COR-L47 (cell line): Measurements from ENCODE around the gene PLXNC1.
"Not testable (repeated sequence)": the region's sequence is repeated elsewhere in the genome, so short reads cannot be mapped to it uniquely, and the experiment has no call there.

ENCODE experiments used
- DNase-seq: peaks from one replicate; lab custom pipeline; 2025; lab: John Stamatoyannopoulos, UW

PLXNC1 gene

DNA sequence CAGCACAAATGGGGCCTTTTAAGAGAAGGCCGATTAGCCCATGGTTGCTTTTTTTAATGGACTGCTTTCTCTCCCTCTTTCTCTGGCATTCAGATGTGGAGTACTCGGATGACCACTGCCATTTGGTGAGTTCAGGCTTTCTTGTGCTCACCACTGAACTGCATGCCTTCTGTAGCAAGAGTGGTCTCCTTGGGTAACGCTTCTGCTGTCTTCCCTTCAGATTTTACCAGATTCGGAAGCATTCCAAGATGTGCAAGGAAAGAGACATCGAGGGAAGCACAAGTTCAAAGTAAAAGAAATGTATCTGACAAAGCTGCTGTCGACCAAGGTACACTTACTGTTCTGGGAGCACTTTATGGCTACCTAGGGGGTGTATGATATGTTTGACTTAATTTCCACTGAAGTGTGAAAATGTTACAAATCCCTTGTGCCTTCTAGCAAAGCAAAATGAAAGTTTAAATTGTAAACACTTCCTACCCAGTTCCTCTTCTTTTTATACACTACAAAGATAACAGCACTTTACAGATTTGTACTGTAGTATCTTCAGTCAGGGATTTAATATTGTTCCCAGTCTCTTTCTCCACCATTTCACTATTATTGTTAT, 148.8 kb downstream of the PLXNC1 start:
- no peak for DNase-seq

DNA sequence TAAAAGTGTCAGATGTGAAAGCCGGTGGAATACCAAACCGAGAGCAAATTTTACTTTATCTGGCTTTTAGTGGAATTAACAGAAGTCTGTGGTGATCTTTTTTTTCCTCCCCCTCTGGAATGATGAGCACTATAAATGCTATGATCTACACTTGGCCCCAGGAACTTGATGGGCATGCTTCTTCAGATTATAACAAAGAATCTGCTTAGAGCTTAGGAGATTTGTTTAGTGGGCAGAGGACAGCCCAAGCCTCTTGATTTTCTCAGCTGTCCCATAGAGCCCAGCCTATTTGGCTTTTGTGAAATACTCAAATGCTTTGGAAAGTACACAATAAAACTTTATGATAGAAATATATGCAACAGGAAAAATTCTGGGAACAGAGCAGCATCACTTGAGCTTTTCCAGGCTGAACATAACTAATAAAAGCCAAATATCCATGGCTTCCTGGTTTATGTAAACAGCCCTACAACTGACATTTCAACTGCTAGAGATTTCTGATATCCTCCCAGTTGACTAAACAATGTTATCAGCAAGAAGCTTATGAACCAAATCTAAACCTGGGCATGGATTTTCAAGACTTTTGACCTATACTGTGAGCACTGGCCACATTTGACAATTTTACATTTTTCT, 149.6 kb downstream of the PLXNC1 start:
- no peak for DNase-seq

DNA sequence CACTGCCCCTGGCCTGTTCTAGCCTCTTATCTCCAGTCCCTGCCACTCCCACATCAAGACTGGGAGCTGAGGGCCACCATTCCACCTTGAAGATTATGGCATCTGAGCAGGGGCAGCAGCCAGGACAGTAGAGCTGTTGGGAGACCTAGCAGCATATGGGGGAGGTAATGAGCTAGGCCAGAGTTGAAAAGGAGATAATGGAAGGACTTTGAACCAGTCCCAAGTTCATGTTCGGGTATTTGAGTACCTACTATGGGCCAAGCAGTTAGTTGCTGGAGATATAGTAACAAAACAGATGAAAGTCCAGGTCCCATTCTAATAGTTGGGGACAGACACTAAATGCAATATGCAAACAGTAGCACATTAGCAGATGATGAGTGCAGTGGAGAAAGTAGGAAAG, 151.5 kb downstream of the PLXNC1 start:
- no peak for DNase-seq

DNA sequence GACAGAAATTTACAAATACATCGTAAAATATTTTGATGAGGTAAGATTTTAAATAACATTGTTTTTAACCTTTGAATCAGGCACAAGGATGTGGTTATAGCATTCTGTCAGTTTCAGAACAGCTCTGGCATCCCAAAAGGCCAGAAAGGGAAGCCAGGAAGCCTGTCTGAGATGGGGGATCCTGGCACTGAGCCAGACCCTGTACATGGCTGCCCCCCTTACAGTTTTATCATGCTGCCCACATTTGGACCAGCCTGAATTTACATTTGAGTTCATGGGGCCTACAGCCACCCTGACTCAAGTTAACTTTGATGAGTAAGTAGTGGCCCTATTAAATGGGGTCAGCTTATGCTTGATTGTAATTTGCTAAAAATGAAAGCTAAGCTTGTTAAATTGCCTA, 155.6 kb downstream of the PLXNC1 start:
- no peak for DNase-seq

DNA sequence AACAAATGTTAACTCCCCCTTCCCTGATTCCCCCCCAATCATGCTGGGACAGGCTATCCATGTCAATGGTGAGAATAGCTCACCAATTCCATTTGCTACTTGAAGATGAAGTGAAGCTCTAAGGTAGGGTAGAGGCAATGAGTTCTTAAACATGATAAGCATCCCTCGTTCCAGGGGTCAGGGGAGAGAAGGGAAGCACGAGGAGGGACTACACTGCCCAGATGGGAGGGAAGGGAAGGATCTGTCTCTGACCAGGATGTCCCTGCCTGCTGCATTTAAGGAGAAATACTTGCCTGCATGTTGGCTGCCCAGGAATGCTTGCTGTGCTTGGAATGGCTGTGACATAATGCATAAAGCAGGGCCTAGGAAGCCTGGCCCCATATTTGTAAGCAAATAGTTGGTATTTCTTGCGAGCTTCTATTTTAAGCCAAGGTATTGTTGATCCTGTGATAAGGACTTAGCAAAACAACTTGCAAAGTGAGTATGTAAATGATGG, 156.2 kb downstream of the PLXNC1 start:
- DNase-seq: no peak

DNA sequence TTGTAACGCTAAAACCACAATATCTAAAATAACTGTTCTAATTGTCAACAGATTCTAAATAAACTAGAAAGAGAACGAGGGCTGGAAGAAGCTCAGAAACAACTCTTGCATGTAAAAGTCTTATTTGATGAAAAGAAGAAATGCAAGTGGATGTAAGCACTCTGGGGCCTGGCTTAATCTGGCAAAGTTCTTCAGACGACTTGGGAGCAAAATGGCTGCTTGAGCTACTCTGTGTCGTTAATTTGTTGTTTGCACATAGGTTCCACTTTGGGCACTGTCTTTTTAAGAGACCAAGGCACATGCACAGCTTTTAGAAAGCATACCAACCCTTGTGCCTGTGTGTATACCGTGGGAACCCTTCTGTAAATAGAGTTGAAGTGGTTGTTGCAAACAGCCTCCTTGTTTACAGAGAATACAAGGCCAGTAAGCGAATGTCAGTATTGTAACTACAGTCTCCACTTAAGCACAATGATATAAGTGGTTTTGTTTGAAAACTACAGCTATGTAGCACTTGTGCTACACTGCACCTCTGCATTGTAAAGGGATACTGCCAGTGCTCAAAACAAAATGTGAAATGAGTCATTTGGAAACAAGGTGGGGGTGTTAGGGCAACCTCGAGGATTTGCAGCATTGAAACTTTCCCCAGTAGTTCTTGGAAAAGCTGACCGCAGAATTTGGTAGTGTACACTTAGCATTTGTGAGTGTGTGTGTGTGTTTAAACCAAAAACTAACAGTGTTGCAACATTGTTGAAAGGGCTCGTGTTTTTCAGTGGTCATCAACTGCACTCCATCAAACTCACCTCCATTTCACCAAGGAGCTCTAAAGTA, 157.0 kb downstream of the PLXNC1 start:
- DNase-seq: no peak

DNA sequence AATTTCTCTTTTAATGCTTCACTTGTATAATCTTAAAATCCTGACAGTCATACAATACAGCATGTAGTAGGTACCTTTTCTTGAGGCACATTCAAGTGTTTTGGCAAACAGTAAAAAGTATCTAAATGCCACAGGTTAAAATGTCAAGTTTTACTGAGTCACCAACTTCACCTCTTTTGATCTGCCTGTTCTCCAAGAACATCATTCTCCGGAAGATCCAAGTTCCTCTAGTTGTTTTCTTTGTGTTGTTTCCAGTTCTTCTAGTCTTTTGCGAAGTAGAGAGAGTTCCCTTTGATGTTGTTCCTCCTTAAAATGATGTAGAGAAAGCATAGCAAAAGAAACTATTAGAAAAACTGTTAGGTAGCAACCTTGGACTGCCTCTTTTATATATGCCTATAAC, 160.2 kb downstream of the PLXNC1 start:
- no peak for DNase-seq

DNA sequence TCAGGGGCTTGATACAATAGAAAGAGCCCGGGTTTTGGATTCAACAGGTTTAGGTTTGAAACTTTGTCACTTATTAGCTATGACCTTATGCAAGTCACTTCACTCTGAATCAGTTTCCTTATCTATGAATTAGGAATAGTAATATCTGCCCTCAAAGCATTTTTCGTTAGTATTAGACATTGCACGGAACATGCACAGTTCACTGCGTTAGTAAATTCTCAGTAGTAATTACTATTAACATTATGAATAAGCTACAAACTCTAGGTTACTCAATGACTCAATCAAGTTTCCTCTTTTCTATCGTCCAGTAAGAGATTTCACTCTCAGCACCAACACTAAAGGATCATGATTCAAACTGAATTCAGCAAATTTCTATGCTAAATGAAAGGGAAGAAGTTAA, 161.0 kb downstream of the PLXNC1 start:
- no peak for DNase-seq

DNA sequence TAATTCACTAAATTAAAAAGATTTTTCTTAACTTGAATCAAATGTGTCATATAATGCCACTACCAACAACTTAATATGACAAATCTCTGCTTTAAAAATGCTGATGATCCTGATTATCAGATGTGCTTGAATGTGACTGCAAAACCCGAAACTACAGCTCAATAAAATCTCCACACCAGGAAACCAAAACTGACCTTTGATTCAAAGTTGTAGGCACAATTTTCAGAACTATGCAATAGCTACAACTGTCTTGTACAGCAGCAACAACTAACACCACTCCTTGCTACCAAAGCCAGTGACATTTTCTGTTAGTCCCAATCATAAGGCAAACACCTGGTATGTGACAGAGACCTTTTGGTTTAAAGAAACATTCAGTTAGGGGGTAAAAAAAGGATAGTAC, 164.0 kb downstream of the PLXNC1 start:
- no peak for DNase-seq

DNA sequence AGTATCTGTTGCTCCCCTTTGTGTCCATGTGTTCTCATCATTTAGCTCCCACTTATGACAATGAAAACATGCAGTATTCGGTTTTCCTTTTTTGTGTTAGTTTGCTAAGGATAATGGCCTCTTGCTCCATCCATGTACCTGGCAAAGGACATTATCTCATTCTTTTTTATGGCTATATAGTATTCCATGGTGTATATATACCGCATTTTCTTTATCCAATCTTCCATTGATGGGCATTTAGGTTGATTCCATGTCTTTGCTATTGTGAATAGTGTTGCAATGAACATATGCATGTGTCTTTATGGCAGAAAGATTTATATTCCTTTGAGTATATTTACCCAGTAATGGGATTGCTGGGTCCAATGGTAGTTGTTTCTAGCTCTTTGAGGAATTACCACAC, 168.2 kb downstream of the PLXNC1 start:
- DNase-seq: not testable (repeated sequence)

DNA sequence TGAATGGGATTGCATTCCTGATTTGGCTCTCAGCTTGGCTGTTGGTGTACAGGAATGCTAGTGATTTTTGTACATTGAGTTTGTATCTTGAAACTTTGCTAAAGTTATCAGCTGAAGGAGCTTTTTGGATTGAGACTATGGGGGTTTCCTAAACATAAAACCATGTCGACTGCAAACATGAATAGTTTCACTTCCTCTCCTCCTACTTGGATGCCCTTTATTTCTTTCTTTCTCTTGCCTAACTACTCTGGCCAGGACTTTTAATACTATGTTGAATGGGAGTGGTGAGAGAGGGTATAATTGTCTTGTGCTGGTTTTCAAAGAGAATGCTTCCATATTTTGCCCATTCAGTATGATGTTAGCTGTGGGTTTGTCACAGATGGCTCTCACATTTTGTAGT, 169.8 kb downstream of the PLXNC1 start:
- DNase-seq: no peak

DNA sequence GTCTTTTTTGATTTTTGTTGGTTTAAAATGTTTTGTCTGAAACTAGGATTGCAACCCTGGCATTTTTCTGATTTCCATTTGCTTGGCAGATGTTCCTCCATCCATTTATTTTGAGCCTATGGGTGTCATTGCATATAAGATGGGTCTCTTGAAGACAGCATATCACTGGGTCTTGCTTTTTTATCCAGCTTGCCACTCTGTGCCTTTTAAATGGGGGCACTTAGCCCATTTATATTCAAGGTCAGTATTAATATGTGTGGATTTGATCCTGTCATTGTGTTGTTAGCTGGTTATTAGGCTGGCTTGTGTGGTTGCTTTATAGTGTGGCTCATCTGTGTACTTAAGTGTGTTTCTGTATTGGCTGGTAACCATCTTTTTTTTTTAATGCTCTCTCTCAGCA, 171.7 kb downstream of the PLXNC1 start:
- no peak for DNase-seq

DNA sequence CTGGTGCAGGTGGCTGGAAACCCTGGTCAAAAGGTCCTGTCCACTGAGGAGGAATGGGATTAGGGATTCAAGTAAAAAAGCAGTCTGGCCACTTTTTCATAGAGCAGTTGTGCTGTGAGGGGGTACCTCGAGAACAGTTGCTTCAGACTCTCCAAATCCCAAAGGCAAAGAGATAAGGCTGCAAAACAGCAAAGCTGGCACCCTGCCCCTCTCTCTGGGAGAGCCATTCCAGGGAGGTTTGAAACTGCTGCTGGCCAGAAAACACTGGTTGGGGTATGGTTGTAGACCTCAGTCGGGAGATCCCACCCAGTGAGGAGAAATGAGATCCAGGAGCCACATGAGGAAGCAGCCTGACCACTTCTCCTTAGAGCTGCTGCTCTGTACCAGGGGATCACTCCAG, 174.0 kb downstream of the PLXNC1 start:
- no peak for DNase-seq

DNA sequence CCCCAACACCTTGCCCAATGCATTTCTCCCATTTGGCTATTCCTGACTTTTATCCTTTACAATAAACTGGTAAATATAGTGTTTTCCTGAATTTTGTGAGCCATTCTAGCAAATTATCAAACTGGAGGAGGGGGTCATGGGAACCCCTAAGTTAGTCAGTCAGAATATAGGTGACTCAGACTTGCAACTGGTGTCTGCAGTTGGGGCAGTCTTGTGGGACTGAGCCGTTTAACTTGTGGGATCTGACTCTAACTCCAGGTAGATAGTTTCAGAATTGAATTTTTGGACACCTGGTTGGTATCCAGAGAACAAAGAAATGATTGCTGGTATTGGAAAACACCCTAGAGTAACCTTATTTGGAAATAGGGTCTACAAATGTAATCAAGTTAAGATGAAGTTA, 177.9 kb downstream of the PLXNC1 start:
- DNase-seq: no peak

DNA sequence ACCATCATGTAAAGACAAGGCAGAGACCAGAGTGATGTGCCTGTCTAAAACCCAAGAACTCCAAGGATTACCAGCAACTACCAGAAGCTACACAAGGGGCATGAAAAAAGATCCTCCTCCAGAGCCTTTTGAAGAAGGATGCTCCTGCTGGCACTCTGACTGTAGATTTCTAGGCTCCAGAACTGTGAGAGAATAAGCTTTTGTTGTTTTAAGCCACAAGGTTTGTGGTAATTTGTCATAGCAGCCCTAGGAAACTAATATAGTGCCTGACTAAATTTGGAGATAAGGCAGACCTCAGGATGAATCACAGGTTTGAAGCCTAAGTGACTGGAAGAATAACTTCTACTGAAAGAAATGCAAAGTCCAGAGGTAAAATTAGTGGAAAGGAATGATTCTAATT, 178.3 kb downstream of the PLXNC1 start:
- DNase-seq: no peak

DNA sequence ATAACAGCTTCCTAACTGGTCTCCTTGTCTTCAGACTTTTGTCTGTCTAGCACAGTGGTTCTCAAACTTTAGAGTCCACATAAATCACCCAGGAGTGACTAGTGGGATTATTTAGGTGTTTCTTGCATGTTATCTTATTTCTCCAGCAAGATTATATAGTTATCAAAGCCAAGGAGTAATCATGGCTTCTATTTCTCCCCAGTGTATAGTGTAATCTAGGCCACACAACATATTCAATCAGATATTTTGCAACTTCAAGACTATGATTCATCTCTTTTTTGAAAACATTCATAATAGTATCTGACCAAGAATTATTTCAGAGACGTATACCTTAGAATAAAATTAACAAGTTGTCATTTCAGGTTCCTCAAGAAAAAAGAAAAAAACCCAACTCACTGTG, 179.4 kb downstream of the PLXNC1 start:
- no peak for DNase-seq

DNA sequence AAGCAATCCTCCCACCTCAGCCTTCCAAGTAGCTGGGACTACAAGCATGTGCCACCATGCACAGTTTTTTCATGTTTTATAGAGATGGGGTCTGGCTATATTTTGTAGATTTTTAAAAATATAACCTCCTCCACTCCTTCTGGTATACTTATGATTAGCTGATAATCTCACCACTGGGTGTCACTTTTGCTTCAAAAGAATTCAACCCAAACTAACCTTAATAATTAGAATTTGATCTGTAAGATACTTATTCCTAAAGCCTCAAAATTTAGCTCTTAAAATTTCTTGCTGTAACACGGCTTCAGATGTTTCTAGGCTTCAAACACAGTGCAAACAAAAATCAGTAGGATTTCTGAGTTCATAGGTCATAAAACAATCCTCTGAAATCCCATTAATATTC, 181.0 kb downstream of the PLXNC1 start:
- no peak for DNase-seq

DNA sequence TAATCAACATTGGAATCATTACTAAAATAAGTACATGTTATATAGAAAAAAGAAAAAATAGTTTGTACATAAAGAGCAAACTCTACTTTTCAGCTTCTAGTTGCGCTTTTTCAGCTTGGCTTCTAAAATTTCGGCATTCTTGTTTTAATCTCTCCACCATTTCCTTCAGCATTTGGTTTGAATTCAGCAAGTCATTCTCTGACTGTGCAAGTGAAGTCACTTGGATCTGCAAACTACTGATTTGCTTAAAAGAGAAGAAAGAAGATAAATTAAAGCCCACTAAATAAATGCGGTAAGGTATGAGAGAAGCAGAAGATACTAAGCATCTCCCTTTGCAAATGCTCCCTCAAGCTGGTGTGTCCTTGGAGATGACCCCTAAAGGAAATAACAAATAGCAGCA, 185.0 kb downstream of the PLXNC1 start:
- no peak for DNase-seq

DNA sequence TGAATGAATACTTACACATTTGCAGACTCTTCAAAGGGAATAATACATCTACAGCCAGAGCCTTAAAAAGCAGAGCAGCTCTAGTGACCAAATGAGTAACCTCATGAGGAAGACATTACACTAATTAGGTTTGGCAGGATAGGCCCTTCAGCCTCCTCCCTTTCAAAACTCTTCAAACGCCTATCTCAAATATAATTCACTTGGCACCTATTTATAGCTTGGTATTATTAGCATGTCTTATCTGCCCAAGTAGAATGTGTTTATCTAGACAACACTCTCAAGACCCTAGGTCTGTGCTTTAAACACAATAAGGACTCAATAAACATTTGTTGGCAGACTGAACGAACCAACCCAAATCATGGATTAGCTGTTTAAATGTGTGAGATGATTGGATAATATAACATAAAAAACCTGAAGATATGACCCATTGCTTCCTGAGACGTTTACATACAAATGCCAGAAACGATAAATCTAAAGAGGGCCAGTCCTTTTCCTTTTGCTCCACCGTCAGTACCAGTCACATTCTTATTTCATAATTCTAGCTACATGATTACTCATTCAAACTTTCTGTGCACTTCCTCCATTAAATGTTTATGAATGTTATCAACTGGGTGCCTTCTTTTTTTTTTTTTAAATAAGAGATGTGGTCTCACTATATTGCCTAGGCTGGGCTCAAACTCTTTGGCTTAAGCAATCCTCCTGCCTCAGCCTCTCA, 188.0 kb downstream of the PLXNC1 start:
- DNase-seq: no peak

DNA sequence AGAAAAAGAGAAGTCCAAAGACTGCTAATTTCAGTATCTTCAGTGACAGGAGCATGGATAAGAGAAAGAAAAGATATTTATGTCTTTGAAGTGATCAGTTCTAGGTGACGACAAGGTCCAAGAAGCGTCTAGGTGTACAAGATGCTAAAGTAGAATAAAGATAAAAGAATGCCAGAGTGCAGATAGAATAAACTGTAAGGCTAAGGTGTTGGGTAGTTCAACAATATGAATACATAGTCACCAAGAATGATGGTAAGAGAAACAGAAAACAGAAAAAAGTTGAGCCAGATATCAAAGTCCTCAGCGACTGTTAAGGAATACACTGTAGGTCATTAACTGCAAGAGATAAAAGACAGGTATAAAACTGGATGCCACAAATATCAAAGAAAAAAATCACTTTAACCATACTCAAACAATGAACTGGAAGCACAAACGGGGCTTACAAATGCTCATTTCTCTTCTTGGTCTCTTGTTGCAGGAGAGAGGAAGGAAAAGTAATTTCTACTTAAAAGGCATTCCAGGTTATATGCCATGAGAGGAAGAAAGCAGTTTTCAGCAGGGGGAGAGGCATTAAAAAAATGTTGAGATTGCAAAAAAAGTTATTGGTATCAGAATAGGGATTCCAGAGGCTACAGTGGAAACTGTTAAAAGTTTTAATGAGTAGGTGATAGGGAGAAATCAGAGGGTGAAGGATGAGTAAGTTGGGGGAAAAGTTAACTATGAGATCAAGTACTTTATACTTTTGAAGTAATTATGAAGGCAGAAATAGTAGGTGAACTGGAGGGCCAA, 189.8 kb downstream of the PLXNC1 start:
- no peak for DNase-seq

DNA sequence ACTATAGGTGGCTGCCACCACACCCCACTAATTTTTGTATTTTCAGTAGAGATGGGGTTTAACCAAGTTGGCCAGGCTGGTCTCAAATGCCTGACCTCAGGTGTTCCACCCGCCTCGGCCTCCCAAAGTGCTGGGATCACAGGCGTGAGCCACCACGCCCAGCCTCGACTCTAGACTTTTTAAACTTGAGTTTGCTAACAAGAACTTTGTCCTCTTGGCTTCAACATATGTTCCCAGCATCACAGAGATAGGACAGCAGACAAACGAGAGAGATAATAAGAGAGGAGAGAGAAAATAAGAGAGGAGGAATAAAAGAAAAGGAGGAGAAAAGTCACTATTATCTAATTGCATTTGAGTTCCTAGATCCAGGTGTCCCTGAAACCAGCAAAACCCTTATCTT, 192.2 kb downstream of the PLXNC1 start:
- DNase-seq: no peak

DNA sequence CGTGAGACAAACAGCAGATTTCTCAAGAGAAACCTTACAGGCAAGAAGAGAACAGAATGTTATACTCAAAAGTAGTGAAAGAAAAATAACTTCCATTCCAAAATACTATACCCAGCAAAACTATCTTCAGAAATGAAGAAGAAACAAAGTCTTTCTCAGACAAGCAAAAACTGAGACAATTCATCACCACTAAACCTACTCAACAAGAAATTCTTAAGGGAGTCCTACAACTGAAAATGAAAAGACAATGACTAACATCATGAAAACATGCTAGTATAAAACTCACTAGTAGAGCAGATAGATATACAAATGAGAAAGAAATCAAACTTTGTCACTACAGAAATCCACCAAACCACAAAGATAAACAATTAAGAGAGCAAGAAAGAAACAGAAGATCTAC, 204.8 kb downstream of the PLXNC1 start:
- no peak for DNase-seq
